ENCODE measurements around the gene LACTBL1. TPM values are rescaled to one million over a fixed set of nuclear protein-coding genes. Genes with fewer than 3 reads are reported as not detected.

Gene LACTBL1
- total RNA-seq, 1 donor: not detected

- no peaks in the 10 kb centered on the region for H3K4me1 ChIP-seq (ENCODE audit: insufficient read depth, low read length)
- H3K36me3 ChIP-seq (ENCODE audit: insufficient read depth, low read length): no peaks in the 10 kb centered on the region
- H3K79me2 ChIP-seq (ENCODE audit: insufficient read depth, low read length): no peaks in the 10 kb centered on the region
- TF ChIP-seq, protein P1, sequence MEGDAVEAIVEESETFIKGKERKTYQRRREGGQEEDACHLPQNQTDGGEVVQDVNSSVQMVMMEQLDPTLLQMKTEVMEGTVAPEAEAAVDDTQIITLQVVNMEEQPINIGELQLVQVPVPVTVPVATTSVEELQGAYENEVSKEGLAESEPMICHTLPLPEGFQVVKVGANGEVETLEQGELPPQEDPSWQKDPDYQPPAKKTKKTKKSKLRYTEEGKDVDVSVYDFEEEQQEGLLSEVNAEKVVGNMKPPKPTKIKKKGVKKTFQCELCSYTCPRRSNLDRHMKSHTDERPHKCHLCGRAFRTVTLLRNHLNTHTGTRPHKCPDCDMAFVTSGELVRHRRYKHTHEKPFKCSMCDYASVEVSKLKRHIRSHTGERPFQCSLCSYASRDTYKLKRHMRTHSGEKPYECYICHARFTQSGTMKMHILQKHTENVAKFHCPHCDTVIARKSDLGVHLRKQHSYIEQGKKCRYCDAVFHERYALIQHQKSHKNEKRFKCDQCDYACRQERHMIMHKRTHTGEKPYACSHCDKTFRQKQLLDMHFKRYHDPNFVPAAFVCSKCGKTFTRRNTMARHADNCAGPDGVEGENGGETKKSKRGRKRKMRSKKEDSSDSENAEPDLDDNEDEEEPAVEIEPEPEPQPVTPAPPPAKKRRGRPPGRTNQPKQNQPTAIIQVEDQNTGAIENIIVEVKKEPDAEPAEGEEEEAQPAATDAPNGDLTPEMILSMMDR (IDR thresholded peaks at IDR 0.05; ENCODE audit: extremely low read depth, low read depth, low read length): no peak
- no peaks in the 10 kb centered on the region for H4K20me1 ChIP-seq (ENCODE audit: insufficient read depth, low read length)
- H3K4me2 ChIP-seq (ENCODE audit: insufficient read depth, low read length): no peak overlapping the region
- peaks cover 15% of the 10 kb centered on the region for H3K27me3 ChIP-seq (ENCODE audit: insufficient read depth, low read length)
- DNase-seq (ENCODE audit: insufficient read length, low spot score, missing footprints): peak; percentile 43
- no peak overlapping the region for H2AFZ ChIP-seq (ENCODE audit: low read length)
- H3K9me3 ChIP-seq (ENCODE audit: low read depth, low read length): peaks cover 2% of the 10 kb centered on the region
- H3K27ac ChIP-seq (ENCODE audit: low read depth, low read length): no peak overlapping the region
- H3K4me3 ChIP-seq (ENCODE audit: insufficient read depth, low read length): no peak overlapping the region
These were observed 47.6 kb downstream of the LACTBL1 start for GRCh38 chr1:22925111-22925510.

- Histone ChIP-seq H3K79me2 (ENCODE audit: insufficient read depth, low read length) (no peaks in the 10 kb centered on the region), H3K4me1 (ENCODE audit: insufficient read depth, low read length) (no peaks in the 10 kb centered on the region), H3K27ac (ENCODE audit: low read depth, low read length) (no peak overlapping the region), H3K4me3 (ENCODE audit: insufficient read depth, low read length) (no peak overlapping the region), H2AFZ (ENCODE audit: low read length) (no peak overlapping the region), H3K9me3 (ENCODE audit: low read depth, low read length) (peaks cover 2% of the 10 kb centered on the region), H3K27me3 (ENCODE audit: insufficient read depth, low read length) (peaks cover 15% of the 10 kb centered on the region), H3K36me3 (ENCODE audit: insufficient read depth, low read length) (no peaks in the 10 kb centered on the region), H3K4me2 (ENCODE audit: insufficient read depth, low read length) (no peak overlapping the region), H4K20me1 (ENCODE audit: insufficient read depth, low read length) (no peaks in the 10 kb centered on the region)
- TF ChIP-seq, protein P1 (IDR thresholded peaks at IDR 0.05; ENCODE audit: extremely low read depth, low read depth, low read length): no peak
- DNase-seq (ENCODE audit: insufficient read length, low spot score, missing footprints): peak; percentile 66
These were observed 50.0 kb downstream of the LACTBL1 start for GRCh38 chr1:22922640-22923039.

- no peak overlapping the region for H3K4me3 ChIP-seq (ENCODE audit: insufficient read depth, low read length)
- no peak overlapping the region for H3K27ac ChIP-seq (ENCODE audit: low read depth, low read length)
- no peak overlapping the region for H3K4me2 ChIP-seq (ENCODE audit: insufficient read depth, low read length)
- peaks cover 4% of the 10 kb centered on the region for H3K27me3 ChIP-seq (ENCODE audit: insufficient read depth, low read length)
- no peak for DNase-seq (ENCODE audit: insufficient read length, low spot score, missing footprints)
- no peaks in the 10 kb centered on the region for H4K20me1 ChIP-seq (ENCODE audit: insufficient read depth, low read length)
- H3K79me2 ChIP-seq (ENCODE audit: insufficient read depth, low read length): no peaks in the 10 kb centered on the region
- H3K36me3 ChIP-seq (ENCODE audit: insufficient read depth, low read length): no peaks in the 10 kb centered on the region
- peaks cover 2% of the 10 kb centered on the region for H3K9me3 ChIP-seq (ENCODE audit: low read depth, low read length)
- TF ChIP-seq, protein P1 (IDR thresholded peaks at IDR 0.05; ENCODE audit: extremely low read depth, low read depth, low read length): no peak
- H2AFZ ChIP-seq (ENCODE audit: low read length): no peak overlapping the region
- H3K4me1 ChIP-seq (ENCODE audit: insufficient read depth, low read length): no peaks in the 10 kb centered on the region
These were observed 51.1 kb downstream of the LACTBL1 start for GRCh38 chr1:22921452-22922126.

DNA sequence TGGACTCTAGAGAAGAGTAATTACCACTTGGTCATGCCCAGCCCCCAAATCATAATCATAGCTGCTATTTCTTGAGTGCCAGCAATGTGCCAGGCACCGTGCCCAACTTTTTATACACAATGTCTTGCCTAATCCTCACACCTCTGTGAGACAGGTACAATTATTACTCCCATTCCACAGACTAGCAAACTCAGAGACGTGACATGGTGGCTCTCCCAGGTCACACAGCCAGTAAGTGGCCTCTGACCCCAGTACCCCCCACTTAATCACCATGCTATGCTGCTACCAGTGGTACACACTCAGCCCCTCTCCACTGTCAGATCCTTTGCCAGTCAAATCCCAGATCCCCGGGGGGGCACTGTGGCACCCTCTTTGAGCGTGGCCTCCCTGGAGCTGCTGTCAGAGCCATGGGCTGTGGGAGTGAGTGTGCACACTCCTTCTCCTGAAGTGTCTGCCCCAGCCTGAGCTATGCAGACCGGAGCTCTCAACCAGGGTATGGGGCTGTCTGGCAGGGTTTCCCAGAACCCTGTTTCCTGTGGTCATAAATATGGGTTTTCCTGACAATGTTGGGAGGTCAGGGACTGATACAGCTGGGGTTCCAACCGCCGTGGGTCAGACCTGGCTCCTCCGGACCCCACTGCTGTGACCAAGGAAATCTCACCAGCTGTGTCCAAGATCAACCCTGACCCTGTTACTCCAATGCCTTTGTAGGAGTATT, 51.8 kb downstream of the LACTBL1 start:
- H3K79me2 ChIP-seq (ENCODE audit: insufficient read depth, low read length): no peaks in the 10 kb centered on the region
- no peaks in the 10 kb centered on the region for H3K36me3 ChIP-seq (ENCODE audit: insufficient read depth, low read length)
- no peak overlapping the region for H3K4me2 ChIP-seq (ENCODE audit: insufficient read depth, low read length)
- H3K4me1 ChIP-seq (ENCODE audit: insufficient read depth, low read length): no peaks in the 10 kb centered on the region
- peak; percentile 47 for DNase-seq (ENCODE audit: insufficient read length, low spot score, missing footprints)
- TF ChIP-seq, protein P1 (IDR thresholded peaks at IDR 0.05; ENCODE audit: extremely low read depth, low read depth, low read length): no peak
- peaks cover 2% of the 10 kb centered on the region for H3K9me3 ChIP-seq (ENCODE audit: low read depth, low read length)
- H3K4me3 ChIP-seq (ENCODE audit: insufficient read depth, low read length): no peak overlapping the region
- no peak overlapping the region for H2AFZ ChIP-seq (ENCODE audit: low read length)
- no peaks in the 10 kb centered on the region for H4K20me1 ChIP-seq (ENCODE audit: insufficient read depth, low read length)
- H3K27ac ChIP-seq (ENCODE audit: low read depth, low read length): no peak overlapping the region
- H3K27me3 ChIP-seq (ENCODE audit: insufficient read depth, low read length): no peaks in the 10 kb centered on the region

Data from osteoblast (primary cell).